ENCODE results near the gene GPC1. TPM values are rescaled to one million over a fixed set of nuclear protein-coding genes. Genes with fewer than 3 reads are reported as not detected.

Gene GPC1
- total RNA-seq, 1 experiment from 2014 or later = 38.9 TPM

- H3K27ac Mint-ChIP-seq (ENCODE audit: low read depth, unreplicated experiment) = no peak overlapping the region
- TF ChIP-seq CTCF (IDR thresholded peaks at IDR 0.05; ENCODE audit: unreplicated experiment) = no peak
- no peaks in the 10 kb centered on the region for H3K9me3 Mint-ChIP-seq (ENCODE audit: unreplicated experiment)
- CTCF ChIA-PET = interaction anchor here (0.7 to 5.3 kb wide), 3 partner anchors 80 to 478 kb away, joined by 3 to 63 read pairs (median 3); no protein-coding TSS in a partner anchor
- no peak for DNase-seq (ENCODE audit: unreplicated experiment)
- no TSS peak for BruUV-seq (replicated peaks)
- peaks cover 12% of the 10 kb centered on the region for H3K4me1 Mint-ChIP-seq (ENCODE audit: insufficient read depth, unreplicated experiment)
- intact Hi-C loops (cut with micrococcal nuclease) = loop anchor here (5.0 kb wide), 1 partner anchor 55 kb away; the partner anchor contains the start of gene RNPEPL1
- POLR2A ChIA-PET = no interaction called here
- no peak overlapping the region for H3K4me3 Mint-ChIP-seq (ENCODE audit: unreplicated experiment)
- peaks cover 9% of the 10 kb centered on the region for H3K36me3 Mint-ChIP-seq (ENCODE audit: insufficient read depth, unreplicated experiment)
- no peaks in the 10 kb centered on the region for H3K27me3 Mint-ChIP-seq (ENCODE audit: insufficient read depth, unreplicated experiment)
Measured at GRCh38 chr2:240512109-240512485, 76.6 kb downstream of the GPC1 start.

GRCh38 chr2:240512666-240513535, 77.4 kb downstream of the GPC1 start:
- no peak overlapping the region for H3K4me3 Mint-ChIP-seq (ENCODE audit: unreplicated experiment)
- H3K4me1 Mint-ChIP-seq (ENCODE audit: insufficient read depth, unreplicated experiment) = peaks cover 12% of the 10 kb centered on the region
- ChIA-PET POLR2A (interaction anchor here (2.7 kb wide), 1 partner anchor 74 kb away, joined by 10 read pairs; the partner anchor contains the start of gene CAPN10), CTCF (interaction anchor here (0.5 to 5.3 kb wide), 8 partner anchors 12 to 623 kb away, joined by 3 to 63 read pairs (median 4); no protein-coding TSS in a partner anchor)
- no peaks in the 10 kb centered on the region for H3K9me3 Mint-ChIP-seq (ENCODE audit: unreplicated experiment)
- TF ChIP-seq CTCF (IDR thresholded peaks at IDR 0.05; ENCODE audit: unreplicated experiment) = no peak
- intact Hi-C loops (cut with micrococcal nuclease) = loop anchor here (5.0 kb wide), 1 partner anchor 54 kb away; the partner anchor contains the start of gene RNPEPL1
- H3K27ac Mint-ChIP-seq (ENCODE audit: low read depth, unreplicated experiment) = no peak overlapping the region
- no peak for DNase-seq (ENCODE audit: unreplicated experiment)
- no peaks in the 10 kb centered on the region for H3K27me3 Mint-ChIP-seq (ENCODE audit: insufficient read depth, unreplicated experiment)
- peaks cover 15% of the 10 kb centered on the region for H3K36me3 Mint-ChIP-seq (ENCODE audit: insufficient read depth, unreplicated experiment)
- BruUV-seq (replicated peaks) = no TSS peak

GRCh38 chr2:240513549-240514287, 78.3 kb downstream of the GPC1 start:
- ChIA-PET POLR2A (interaction anchor here (0.7 to 2.7 kb wide), 6 partner anchors 48 to 526 kb away, joined by 3 to 12 read pairs (median 6); partner anchors contain the start of gene CAPN10), CTCF (interaction anchor here (0.5 to 5.3 kb wide), 31 partner anchors 9 to 1897 kb away, joined by 3 to 63 read pairs (median 4); partner anchors contain the start of gene CAPN10)
- Mint-ChIP-seq H3K4me1 (ENCODE audit: insufficient read depth, unreplicated experiment) (peaks cover 12% of the 10 kb centered on the region), H3K4me3 (ENCODE audit: unreplicated experiment) (no peak overlapping the region), H3K27ac (ENCODE audit: low read depth, unreplicated experiment) (peak overlapping the region; percentile 16), H3K27me3 (ENCODE audit: insufficient read depth, unreplicated experiment) (no peaks in the 10 kb centered on the region), H3K36me3 (ENCODE audit: insufficient read depth, unreplicated experiment) (peaks cover 15% of the 10 kb centered on the region), H3K9me3 (ENCODE audit: unreplicated experiment) (no peaks in the 10 kb centered on the region)
- intact Hi-C loops (cut with micrococcal nuclease) = loop anchor here (1.0 to 5.0 kb wide), 2 partner anchors 54 to 327 kb away; partner anchors contain the start of gene RNPEPL1
- TF ChIP-seq CTCF (IDR thresholded peaks at IDR 0.05; ENCODE audit: unreplicated experiment) = peak; percentile 77
- peak; percentile 76 for DNase-seq (ENCODE audit: unreplicated experiment)
- BruUV-seq (replicated peaks) = no TSS peak

All from MCF 10A (cell line).